Fibroblast of villous mesenchyme (primary cell): ENCODE data around the gene FBXL13. TPM values are rescaled to one million over a fixed set of nuclear protein-coding genes. Genes with fewer than 3 reads are reported as not detected.
"Not testable (repeated sequence)": the region's sequence is repeated elsewhere in the genome, so short reads cannot be mapped to it uniquely, and the experiment has no call there.

Experiments used
- DNase-seq: peaks from one replicate; pipeline ENCODE4 v3.0.0-alpha.2; 2010; ENCODE audit warnings: low read depth
- H3K4me3 ChIP-seq: 2 replicates; pipeline ENCODE4 v1.5.1; 2011; ENCODE audit warnings: low read depth, mild to moderate bottlenecking, low read length
- CTCF ChIP-seq: IDR thresholded peaks from 2 replicates; pipeline ENCODE4 v1.5.1; 2012; ENCODE audit warnings: low read depth, mild to moderate bottlenecking, low read length; ENCODE audit not compliant: insufficient read depth
- total RNA-seq: library from RNA; depleted of rRNA; stranded (reverse); fragments of >200 nt; gene quantifications from 2 replicates; pipeline ENCODE4 v1.2.3, GENCODE V29; 2012

Gene FBXL13
- total RNA-seq, 1 donor: 2.2 TPM

- H3K4me3 ChIP-seq: no peak overlapping the region
- DNase-seq: no peak
- TF ChIP-seq CTCF: no peak
Measured at GRCh38 chr7:103082497-103082896, 7.9 kb upstream of the FBXL13 start.

- DNase-seq: no peak
- no peak overlapping the region for H3K4me3 ChIP-seq
- no peak for TF ChIP-seq CTCF
Measured at GRCh38 chr7:103080923-103081322, 6.3 kb upstream of the FBXL13 start.

GRCh38 chr7:103079836-103080235 is 5.2 kb upstream of the FBXL13 start:
- no peak for DNase-seq
- H3K4me3 ChIP-seq: no peak overlapping the region
- no peak for TF ChIP-seq CTCF

GRCh38 chr7:103078226-103078625 is 3.6 kb upstream of the FBXL13 start:
- H3K4me3 ChIP-seq, DNase-seq: not testable (repeated sequence)

GRCh38 chr7:103077318-103077717 is 2.7 kb upstream of the FBXL13 start:
- no peak for TF ChIP-seq CTCF
- no peak overlapping the region for H3K4me3 ChIP-seq
- DNase-seq: no peak

- H3K4me3 ChIP-seq: no peak overlapping the region
- TF ChIP-seq CTCF: no peak
- peak; percentile 43 for DNase-seq
Measured at GRCh38 chr7:103076764-103077163, 2.2 kb upstream of the FBXL13 start.

- peak; percentile 53 for DNase-seq
- H3K4me3 ChIP-seq: peak overlapping the region; percentile 95
- no peak for TF ChIP-seq CTCF
Measured at GRCh38 chr7:103075337-103075918, 832 bp upstream of the FBXL13 start.
